Activated CD8-positive, alpha-beta memory T cell treated with anti-CD3 and anti-CD28 coated beads, Interleukin-2, amount 10 ng/mL, durations not matched to agents 7 days and 5 days (primary cell): ENCODE measurements around the gene MYOZ3. TPM values are rescaled to one million over a fixed set of nuclear protein-coding genes. Genes with fewer than 3 reads are reported as not detected.

Experiments
- ATAC-seq: fragments of 150-1000 bp; cut with Tn5 transposase; one replicate; pipeline ENCODE4 v1.10.0; 2021; ENCODE audit warnings: moderate library complexity
- CTCF ChIA-PET: fragments of 350-600 bp; sonication (Branson Sonifier 250); formaldehyde crosslinking; loops from one replicate; lab custom pipeline; 2021; ENCODE audit warnings: antibody characterized with exemption; lab: Charles Lee
- DNase-seq: peaks from one replicate; pipeline ENCODE4 v3.0.0-alpha.2; 2020
- H3K27ac Mint-ChIP-seq: one replicate; pipeline ENCODE4 v1.8.0; 2021; ENCODE audit warnings: mild to moderate bottlenecking, mixed read lengths
- H3K27me3 Mint-ChIP-seq: one replicate; pipeline ENCODE4 v1.8.0; 2021; ENCODE audit warnings: mixed read lengths
- H3K36me3 Mint-ChIP-seq: one replicate; pipeline ENCODE4 v1.8.0; 2021; ENCODE audit warnings: mild to moderate bottlenecking, mixed read lengths
- H3K4me1 Mint-ChIP-seq: one replicate; pipeline ENCODE4 v1.8.0; 2021; ENCODE audit warnings: mixed read lengths
- H3K4me3 Mint-ChIP-seq: one replicate; pipeline ENCODE4 v1.8.0; 2021; ENCODE audit warnings: mild to moderate bottlenecking, moderate library complexity, mixed read lengths
- H3K9me3 Mint-ChIP-seq: one replicate; pipeline ENCODE4 v1.8.0; 2022; ENCODE audit warnings: low read depth, mixed read lengths
- total RNA-seq, 2 experiments: library from RNA; stranded (reverse); gene quantifications; one replicate each; pipeline ENCODE4 v1.2.3, GENCODE V29; 2021

Gene MYOZ3, protein sequence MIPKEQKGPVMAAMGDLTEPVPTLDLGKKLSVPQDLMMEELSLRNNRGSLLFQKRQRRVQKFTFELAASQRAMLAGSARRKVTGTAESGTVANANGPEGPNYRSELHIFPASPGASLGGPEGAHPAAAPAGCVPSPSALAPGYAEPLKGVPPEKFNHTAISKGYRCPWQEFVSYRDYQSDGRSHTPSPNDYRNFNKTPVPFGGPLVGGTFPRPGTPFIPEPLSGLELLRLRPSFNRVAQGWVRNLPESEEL
- total RNA-seq, result not detected

DNA sequence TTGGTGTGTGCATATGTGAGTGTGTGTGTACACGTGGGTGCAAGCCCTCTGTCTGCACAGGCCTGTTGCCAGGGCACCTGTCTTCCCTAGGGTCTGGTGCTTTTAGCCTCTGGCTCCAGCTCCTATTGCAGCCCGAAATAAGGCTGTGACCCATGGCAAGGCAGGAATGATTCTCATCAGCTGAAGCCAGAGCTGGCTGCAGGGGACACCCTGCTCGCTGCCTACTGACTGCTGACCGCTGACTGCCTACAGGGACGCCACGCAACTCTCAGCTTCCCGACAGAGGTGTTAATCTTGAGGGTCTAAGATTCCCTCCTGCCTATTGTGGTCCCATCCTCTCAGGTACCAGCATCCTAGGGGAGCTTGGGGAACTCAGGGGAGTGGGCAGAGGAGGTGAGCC lies at the start of gene MYOZ3:
Gene MYOZ3 (plus strand): TSS at position 166 of the 400 bp plus-strand sequence. CDS start 1,691 bp downstream, outside the sequence.
- H3K4me1 Mint-ChIP-seq, result peaks cover 7% of the 10 kb centered on the region
- H3K27me3 Mint-ChIP-seq, result peaks cover 18% of the 10 kb centered on the region
- DNase-seq (no peak), ATAC-seq (no peak)
- H3K27ac Mint-ChIP-seq, result no peak within 1 kb of the TSS
- no peaks in the 10 kb centered on the region for H3K36me3 Mint-ChIP-seq
- CTCF ChIA-PET, result interaction anchor here (0.8 to 1.5 kb wide), 3 partner anchors 10 to 101 kb away, joined by 3 to 4 read pairs (median 4); no protein-coding TSS in a partner anchor
- H3K4me3 Mint-ChIP-seq, result no peak within 1 kb of the TSS
- H3K9me3 Mint-ChIP-seq, result no peaks in the 10 kb centered on the region

DNA sequence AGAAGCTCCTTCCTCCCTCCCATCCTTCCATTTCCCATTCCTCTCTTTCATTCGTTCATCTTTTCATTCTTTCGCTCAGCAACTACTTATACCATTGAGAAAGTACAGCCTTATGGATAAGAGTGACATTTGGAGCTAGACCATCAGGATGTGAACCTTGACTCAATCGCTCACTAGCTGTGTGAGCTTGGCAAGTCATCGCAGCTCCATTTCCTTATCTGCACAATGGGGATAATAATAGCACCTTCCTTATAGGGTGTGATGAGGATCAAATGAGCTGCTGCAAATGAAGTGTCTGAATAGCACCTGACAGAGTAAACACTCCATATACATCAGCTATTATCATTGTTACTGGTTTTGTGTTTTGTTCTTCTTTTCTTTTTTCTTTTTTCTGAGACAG lies 48.6 kb upstream of the MYOZ3 start:
- ATAC-seq, result no peak
- Mint-ChIP-seq H3K27ac (no peak overlapping the region), H3K4me1 (no peaks in the 10 kb centered on the region), H3K4me3 (no peak overlapping the region), H3K36me3 (no peaks in the 10 kb centered on the region), H3K27me3 (peaks cover 9% of the 10 kb centered on the region), H3K9me3 (no peaks in the 10 kb centered on the region)
- CTCF ChIA-PET, result interaction anchor here (2.1 kb wide), 1 partner anchor 9 kb away, joined by 9 read pairs; no protein-coding TSS in a partner anchor
- DNase-seq, result no peak

DNA sequence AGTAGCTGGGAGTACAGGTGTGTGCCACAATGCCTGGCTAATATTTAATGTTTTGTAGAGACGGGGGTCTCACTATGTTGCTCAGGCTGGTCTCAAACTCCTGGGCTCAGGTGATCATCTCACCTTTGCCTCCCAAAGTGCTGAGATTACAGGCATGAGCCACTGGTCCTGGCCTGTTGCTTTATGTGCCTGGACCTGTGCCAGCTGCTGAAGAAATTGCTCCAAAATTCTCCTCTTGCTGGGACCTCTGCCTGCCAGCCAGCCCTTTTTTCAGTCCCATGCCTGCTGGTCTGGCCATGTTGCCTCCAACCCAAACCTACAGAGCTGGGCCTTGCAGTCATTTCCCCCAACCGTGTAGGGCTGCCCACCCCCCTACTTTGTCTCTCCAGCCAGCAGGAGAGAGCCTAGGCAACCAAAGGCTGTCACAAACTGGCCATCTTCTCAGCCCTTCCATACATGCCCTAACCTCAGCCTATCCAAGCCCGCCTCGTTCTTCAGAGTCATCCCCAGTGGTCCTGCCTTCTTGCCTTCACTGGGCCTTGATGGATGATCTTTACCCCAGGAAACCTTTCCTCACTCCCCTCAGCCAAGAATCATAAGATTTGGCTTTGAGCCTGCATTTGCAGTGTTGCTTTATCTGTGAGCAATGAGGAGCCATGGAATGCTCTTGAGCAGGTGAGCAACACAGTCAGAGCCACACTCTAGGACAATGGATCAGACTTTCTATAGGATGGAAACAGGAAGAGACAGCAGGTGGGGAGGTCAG lies 48.0 kb upstream of the MYOZ3 start:
- Mint-ChIP-seq H3K9me3 (no peaks in the 10 kb centered on the region), H3K27me3 (peaks cover 9% of the 10 kb centered on the region), H3K4me3 (no peak overlapping the region), H3K27ac (no peak overlapping the region), H3K4me1 (no peaks in the 10 kb centered on the region), H3K36me3 (no peaks in the 10 kb centered on the region)
- CTCF ChIA-PET, result interaction anchor here (2.1 kb wide), 1 partner anchor 10 kb away, joined by 9 read pairs; no protein-coding TSS in a partner anchor
- ATAC-seq, result no peak
- DNase-seq, result no peak

DNA sequence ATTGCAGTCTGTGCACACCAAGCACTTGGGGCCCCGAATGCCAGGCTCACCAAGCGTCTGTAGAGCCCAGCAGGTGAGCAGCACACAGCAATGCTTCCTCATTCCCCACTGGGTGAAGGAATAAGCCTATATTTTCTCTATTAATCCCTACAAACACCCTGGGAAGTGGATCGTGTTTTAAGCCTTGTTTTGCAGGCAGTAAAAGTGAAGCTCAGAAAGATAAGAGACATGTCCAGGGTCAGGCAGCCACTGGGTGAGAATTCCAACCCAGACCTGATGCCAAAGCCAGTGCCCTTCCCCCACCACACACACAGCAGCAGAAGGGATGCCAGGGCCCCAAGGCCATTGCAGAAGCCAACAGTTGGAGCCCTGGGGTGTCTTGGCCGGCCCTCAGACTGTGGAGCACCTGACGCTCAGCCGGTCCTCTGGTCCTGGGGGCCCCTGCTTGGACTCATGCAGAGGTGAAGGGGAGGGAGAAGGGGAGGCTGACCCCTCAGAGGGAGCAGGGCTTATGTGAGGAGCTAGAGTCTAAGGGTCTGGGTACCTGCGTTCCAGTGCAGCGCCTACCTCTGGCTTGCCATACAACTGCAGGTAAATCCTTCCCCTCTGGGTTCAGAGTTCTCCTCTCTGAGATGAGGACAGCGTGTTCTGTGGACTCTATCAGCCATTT lies 46.9 kb upstream of the MYOZ3 start:
- Mint-ChIP-seq H3K4me1 (no peaks in the 10 kb centered on the region), H3K36me3 (no peaks in the 10 kb centered on the region), H3K9me3 (no peaks in the 10 kb centered on the region), H3K4me3 (no peak overlapping the region), H3K27ac (no peak overlapping the region), H3K27me3 (peaks cover 9% of the 10 kb centered on the region)
- CTCF ChIA-PET, result interaction anchor here (1.3 kb wide), 1 partner anchor 233 kb away, joined by 3 read pairs; no protein-coding TSS in a partner anchor
- ATAC-seq (no peak), DNase-seq (no peak)

DNA sequence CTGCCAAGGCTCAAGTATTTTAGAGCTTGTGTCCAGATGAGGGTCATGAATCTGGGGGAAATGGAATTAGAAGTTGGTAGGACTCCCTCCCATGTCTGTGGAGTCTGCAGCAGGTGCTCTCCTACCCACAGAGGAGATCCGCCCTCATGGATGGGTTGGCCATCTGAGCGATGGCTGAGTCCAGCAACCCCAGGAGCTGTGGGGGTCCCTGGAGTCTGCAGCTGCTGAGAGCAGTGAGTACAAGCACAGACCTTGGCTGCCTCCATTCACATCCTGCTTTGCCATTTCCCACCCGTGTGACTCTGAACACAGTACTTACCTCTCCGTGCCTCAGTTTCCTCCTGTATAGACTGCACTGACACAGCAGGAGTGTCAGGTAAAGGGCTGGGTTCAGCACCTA lies 46.4 kb upstream of the MYOZ3 start:
- Mint-ChIP-seq H3K36me3 (no peaks in the 10 kb centered on the region), H3K9me3 (no peaks in the 10 kb centered on the region), H3K4me3 (no peak overlapping the region), H3K4me1 (no peaks in the 10 kb centered on the region), H3K27ac (no peak overlapping the region), H3K27me3 (peaks cover 9% of the 10 kb centered on the region)
- CTCF ChIA-PET, result interaction anchor here (1.3 kb wide), 1 partner anchor 232 kb away, joined by 3 read pairs; no protein-coding TSS in a partner anchor
- ATAC-seq (no peak), DNase-seq (no peak)

DNA sequence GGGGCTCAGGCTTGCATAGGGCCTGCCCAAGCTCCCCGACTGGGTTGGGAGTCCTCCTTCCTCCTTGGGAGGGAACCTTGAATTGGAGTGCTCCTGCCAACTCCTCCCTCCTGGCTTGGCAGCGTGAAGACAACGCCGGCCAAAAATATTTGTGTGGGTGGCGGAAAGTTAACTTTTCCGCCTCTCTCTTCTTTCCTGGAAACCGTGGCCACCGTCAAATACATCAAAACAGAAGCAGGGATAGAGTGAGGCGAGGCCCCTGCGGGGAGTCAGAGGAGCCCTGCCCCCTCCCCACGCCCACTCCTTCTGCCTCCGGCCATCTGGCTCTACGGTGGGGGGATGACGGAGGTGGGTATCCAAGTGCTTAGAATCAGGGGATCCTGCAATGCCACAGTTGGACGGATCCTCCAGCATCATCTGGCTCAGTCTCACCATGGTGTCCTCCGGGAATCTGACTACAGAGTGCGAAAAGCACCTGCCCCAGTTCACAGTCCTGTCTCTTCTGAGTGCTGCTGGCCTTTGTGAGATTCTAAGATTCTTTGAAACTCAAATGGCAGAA lies 45.8 kb upstream of the MYOZ3 start:
- CTCF ChIA-PET, result interaction anchor here (1.3 kb wide), 1 partner anchor 232 kb away, joined by 3 read pairs; no protein-coding TSS in a partner anchor
- DNase-seq (no peak), ATAC-seq (no peak)
- peaks cover 9% of the 10 kb centered on the region for H3K27me3 Mint-ChIP-seq
- H3K4me1 Mint-ChIP-seq, result no peaks in the 10 kb centered on the region
- H3K27ac Mint-ChIP-seq, result no peak overlapping the region
- H3K9me3 Mint-ChIP-seq, result no peaks in the 10 kb centered on the region
- no peak overlapping the region for H3K4me3 Mint-ChIP-seq
- no peaks in the 10 kb centered on the region for H3K36me3 Mint-ChIP-seq

DNA sequence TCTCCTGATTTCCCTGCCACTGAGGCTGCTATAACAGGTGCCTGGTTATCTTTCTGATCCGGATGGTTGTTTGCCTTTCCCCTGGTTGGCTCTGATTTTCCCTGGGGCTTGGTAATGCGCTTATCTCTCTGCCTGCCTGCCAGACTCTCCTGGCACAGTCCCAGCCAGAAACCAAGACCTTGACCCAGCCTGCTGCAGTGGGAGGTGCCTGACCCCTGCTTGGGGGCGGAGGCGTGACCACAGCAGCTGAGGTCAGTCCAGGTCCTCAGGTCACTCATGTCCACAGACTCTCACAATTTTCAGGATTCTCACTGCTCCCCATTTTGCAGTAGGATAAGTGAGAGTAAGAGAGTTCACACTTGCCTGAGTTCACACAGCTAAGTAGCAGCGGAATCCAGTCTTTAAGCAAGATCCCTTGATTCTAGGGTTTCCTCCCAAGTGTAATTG lies 45.0 kb upstream of the MYOZ3 start:
- CTCF ChIA-PET, result no interaction called here
- DNase-seq, result no peak
- H3K27me3 Mint-ChIP-seq, result peaks cover 9% of the 10 kb centered on the region
- H3K36me3 Mint-ChIP-seq, result no peaks in the 10 kb centered on the region
- no peaks in the 10 kb centered on the region for H3K9me3 Mint-ChIP-seq
- no peaks in the 10 kb centered on the region for H3K4me1 Mint-ChIP-seq
- no peak for ATAC-seq
- H3K27ac Mint-ChIP-seq, result no peak overlapping the region
- no peak overlapping the region for H3K4me3 Mint-ChIP-seq

DNA sequence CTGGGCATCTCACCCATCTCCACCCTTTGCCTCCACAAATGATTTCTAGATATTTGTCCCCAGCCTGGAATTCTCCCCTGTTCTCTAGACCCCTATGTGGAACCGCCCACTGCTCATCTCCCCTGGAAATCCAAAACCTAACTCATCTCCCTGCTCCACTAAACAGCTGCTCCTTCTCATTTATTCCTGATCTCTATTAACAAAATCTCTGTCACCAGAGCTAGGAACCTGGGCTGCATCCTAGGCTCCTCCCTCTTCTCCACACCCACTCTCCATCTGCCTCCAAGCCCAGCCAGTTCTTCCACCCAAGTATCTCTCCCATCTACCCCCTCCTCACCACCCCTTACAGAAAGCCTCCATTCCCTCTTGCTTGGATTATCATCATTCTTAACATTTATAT lies 44.5 kb upstream of the MYOZ3 start:
- CTCF ChIA-PET, result no interaction called here
- DNase-seq (no peak), ATAC-seq (no peak)
- Mint-ChIP-seq H3K27ac (no peak overlapping the region), H3K4me1 (no peaks in the 10 kb centered on the region), H3K4me3 (no peak overlapping the region), H3K27me3 (peaks cover 9% of the 10 kb centered on the region), H3K9me3 (no peaks in the 10 kb centered on the region), H3K36me3 (no peaks in the 10 kb centered on the region)

DNA sequence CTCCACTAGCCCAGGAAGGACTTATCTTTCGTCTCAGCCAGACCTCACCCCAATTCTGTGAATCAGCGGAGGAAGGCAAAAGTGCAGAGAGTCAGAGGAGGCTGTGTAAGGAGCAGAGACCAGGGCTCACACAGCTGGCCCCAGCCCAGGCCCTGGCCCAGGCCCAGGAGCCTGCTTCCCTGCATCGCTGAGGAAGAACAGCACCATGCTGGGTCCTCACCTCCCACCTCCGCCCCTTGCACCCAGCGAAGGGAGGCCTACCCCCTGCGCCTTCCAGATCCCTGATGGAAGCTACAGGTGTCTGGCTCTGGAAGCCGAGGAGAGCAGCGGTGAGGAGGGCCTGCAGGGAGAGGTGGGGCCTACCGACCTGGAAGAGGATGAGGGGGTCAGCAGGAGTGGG lies 42.9 kb upstream of the MYOZ3 start:
- H3K9me3 Mint-ChIP-seq, result no peaks in the 10 kb centered on the region
- H3K27ac Mint-ChIP-seq, result no peak overlapping the region
- DNase-seq, result no peak

DNA sequence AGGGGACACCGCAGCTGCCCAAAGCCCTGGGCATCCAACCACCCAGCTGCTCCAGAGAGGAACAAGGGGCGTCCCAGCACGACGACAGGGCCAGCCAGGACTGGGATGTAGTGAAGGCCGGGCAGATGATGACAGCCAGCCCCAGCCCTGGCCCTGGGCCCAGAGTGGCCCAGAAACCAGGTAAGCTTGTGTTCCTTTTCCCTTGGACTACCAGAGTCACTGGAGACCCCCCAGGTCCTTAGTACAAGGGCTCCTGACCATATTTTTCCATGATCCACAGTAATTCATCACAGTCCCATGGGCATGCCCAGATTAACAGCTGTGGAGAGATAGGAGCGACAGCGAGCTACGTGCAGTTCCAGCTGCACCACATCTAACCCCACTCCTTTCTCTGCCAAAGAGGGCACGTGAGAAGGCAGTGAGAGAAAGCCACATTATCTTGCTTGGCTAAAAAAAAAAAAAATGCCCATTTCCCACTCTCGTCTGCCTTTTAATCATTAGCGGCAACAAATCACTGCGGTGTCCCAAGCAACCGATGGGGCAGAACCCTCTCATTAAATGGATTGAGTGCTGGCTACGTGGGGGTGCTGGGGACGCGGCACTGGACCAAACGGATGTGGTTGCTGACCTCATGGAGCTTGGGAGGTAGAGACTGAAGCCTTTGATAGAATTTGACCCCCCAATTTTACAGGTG lies 42.3 kb upstream of the MYOZ3 start:
- H3K9me3 Mint-ChIP-seq, result no peaks in the 10 kb centered on the region
- H3K27ac Mint-ChIP-seq, result no peak overlapping the region
- CTCF ChIA-PET, result no interaction called here
- H3K4me3 Mint-ChIP-seq, result no peak overlapping the region
- DNase-seq (no peak), ATAC-seq (no peak)
- no peaks in the 10 kb centered on the region for H3K36me3 Mint-ChIP-seq
- peaks cover 6% of the 10 kb centered on the region for H3K4me1 Mint-ChIP-seq
- peaks cover 16% of the 10 kb centered on the region for H3K27me3 Mint-ChIP-seq

More for the DNA sequence above, 42.9 kb upstream of the MYOZ3 start:
- peaks cover 13% of the 10 kb centered on the region for H3K27me3 Mint-ChIP-seq
- CTCF ChIA-PET, result no interaction called here
- H3K4me3 Mint-ChIP-seq, result no peak overlapping the region
- ATAC-seq, result no peak
- peaks cover 2% of the 10 kb centered on the region for H3K4me1 Mint-ChIP-seq
- no peaks in the 10 kb centered on the region for H3K36me3 Mint-ChIP-seq

DNA sequence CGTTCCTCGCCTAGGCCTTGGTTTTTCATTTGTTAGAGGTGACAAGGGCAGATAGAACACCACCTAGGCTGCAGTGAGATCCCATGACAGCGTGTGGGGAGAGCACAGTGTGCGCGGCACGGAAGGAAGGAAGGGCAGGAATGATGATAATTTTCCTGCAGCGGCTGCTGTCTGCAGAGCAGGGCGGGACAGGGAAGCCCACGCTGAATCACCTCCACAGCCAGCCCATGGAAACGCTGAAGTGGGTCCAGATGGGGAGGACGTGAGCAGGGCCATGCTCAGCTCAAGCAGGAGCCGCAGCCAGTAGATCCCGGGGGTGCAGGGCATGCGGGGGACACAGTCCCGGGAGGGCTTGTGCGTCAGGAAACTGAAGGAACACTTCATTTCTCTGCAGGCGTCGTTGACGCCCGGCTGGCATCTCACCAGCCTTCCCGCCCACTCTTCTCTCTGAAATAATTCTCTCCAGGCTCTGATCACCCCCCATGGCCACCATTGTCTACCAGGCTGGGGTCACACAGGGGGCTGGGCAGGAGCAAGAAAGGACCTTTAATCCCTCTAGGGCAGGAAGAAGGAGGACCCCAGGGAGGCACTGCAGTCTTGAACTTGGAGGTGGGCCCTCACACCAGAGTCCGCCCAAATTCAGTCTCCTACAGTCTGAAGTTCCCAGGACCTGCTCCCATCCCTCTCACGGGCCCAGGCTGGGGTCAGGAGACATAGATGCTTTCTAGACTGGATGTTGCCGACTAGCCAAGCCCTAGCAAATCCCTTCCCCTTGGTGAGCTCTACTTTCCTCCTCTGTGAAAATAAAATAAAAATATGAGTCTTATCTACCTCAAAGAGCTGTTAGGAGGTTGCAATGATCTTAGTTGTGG lies 41.5 kb upstream of the MYOZ3 start:
- ATAC-seq (no peak), DNase-seq (no peak)
- Mint-ChIP-seq H3K4me1 (peaks cover 13% of the 10 kb centered on the region), H3K4me3 (no peak overlapping the region), H3K27me3 (peaks cover 23% of the 10 kb centered on the region), H3K27ac (no peak overlapping the region), H3K36me3 (no peaks in the 10 kb centered on the region), H3K9me3 (no peaks in the 10 kb centered on the region)
- CTCF ChIA-PET, result interaction anchor here (1.4 kb wide), 1 partner anchor 11 kb away, joined by 4 read pairs; no protein-coding TSS in a partner anchor

DNA sequence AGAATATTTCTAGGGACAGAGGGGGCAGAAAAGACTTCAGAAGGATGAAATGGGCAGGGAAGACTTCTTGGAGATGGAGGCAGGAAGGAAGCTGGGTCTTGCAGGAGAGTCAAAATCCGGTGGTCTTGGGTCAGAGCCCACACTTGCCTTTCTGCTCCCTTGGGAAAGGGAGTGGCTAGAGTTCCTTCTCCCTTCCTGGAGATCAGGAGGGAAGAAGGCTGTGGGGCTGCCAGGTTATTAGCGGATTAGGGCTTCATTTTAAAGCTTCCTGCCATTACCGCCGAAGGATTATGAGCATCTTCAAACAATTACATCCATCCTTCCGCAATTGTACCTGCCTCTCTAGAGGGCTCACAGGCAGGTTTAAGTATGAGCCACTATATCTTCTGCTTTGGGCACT lies 39.8 kb upstream of the MYOZ3 start:
- no peak for ATAC-seq
- Mint-ChIP-seq H3K27ac (no peak overlapping the region), H3K27me3 (peaks cover 25% of the 10 kb centered on the region), H3K4me3 (no peak overlapping the region), H3K36me3 (no peaks in the 10 kb centered on the region), H3K4me1 (peaks cover 13% of the 10 kb centered on the region), H3K9me3 (no peaks in the 10 kb centered on the region)
- CTCF ChIA-PET, result interaction anchor here (1.4 kb wide), 1 partner anchor 13 kb away, joined by 4 read pairs; no protein-coding TSS in a partner anchor
- no peak for DNase-seq
